ENCODE results near the gene CHCHD3. TPM values are rescaled to one million over a fixed set of nuclear protein-coding genes. Genes with fewer than 3 reads are reported as not detected.

The CHCHD3 gene
- polyA plus RNA-seq, 1 donor (not counting 4 experiments of a cell fraction or from before 2014, with no cell fraction given), result 59.2 TPM

DNA sequence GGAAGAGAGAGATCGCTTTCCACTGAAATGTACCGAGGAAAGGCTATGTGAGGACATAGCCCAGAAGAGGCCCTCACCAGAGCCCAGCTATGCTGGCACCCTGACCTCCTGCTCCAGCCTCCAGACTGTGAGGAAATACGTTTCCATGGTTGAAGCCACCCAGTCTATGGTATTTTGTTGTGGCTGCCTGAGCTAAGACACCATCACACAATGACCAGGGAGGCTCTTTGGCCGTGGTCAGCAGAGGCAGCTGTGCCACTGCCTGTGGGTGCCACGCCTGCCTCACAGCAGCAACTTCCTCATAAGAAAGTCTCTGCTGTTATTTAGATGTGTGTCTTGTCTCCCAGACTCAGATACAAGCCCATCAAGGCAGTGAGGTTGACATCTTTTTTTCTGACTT is 322.9 kb downstream of the CHCHD3 start:
- no peaks in the 10 kb centered on the region for H3K9me3 ChIP-seq (ENCODE audit: control insufficient read depth, low read depth, low read length)
- no peak overlapping the region for H3K9ac ChIP-seq (ENCODE audit: control insufficient read depth, extremely low read depth, insufficient read depth, low read length)
- dilution Hi-C loops (cut with MboI; ENCODE audit: extremely low pct_ligation_motif_present, low sequenced_read_pairs), result no loop called here
- no peaks in the 10 kb centered on the region for H3K79me2 ChIP-seq (ENCODE audit: control insufficient read depth, insufficient read depth, low read length)
- H3K4me2 ChIP-seq (ENCODE audit: control insufficient read depth, extremely low read depth, insufficient read depth, low read depth, low read length), result no peak overlapping the region
- peaks cover 11% of the 10 kb centered on the region for H3K27me3 ChIP-seq (ENCODE audit: control insufficient read depth, extremely low read depth, insufficient read depth, low read length)
- DNase-seq (ENCODE audit: low read depth, low spot score), result no peak
- no peak overlapping the region for H3K27ac ChIP-seq (ENCODE audit: control insufficient read depth, insufficient read depth, low read length)
- no peak overlapping the region for H3K4me3 ChIP-seq (ENCODE audit: control insufficient read depth in 2 of 3, extremely low read depth in 1 of 3, insufficient read depth in 2 of 3, low read depth in 1 of 3, low read length in 3 of 3)
- TF ChIP-seq EZH2 (IDR thresholded peaks at IDR 0.05; ENCODE audit: low read length) (no peak), CTCF (optimal IDR thresholded peaks at IDR 0.05 in 1 of 3, IDR thresholded peaks at IDR 0.05 in 1 of 3, conservative IDR thresholded peaks at IDR 0.05 in 1 of 3; ENCODE audit: extremely low read depth in 1 of 3, insufficient read depth in 2 of 3, low read length in 3 of 3) (no peak)
- H3K36me3 ChIP-seq (ENCODE audit: control insufficient read depth in 2 of 2, extremely low read depth in 1 of 2, insufficient read depth in 2 of 2, low read length in 2 of 2), result no peaks in the 10 kb centered on the region
- H2AFZ ChIP-seq (ENCODE audit: control insufficient read depth, low read length), result no peak overlapping the region
- H3K9me1 ChIP-seq (ENCODE audit: control insufficient read depth, extremely low read depth, insufficient read depth, low read length), result no peaks in the 10 kb centered on the region
- FAIRE-seq, result no peak
- H4K20me1 ChIP-seq (ENCODE audit: control insufficient read depth, extremely low read depth, insufficient read depth, low read length), result no peaks in the 10 kb centered on the region
- H3K4me1 ChIP-seq (ENCODE audit: control insufficient read depth, extremely low read depth, insufficient read depth, low read length), result no peaks in the 10 kb centered on the region

GRCh38 chr7:132757783-132758182 is 324.1 kb downstream of the CHCHD3 start:
- H3K27me3 ChIP-seq (ENCODE audit: control insufficient read depth, extremely low read depth, insufficient read depth, low read length), result peaks cover 10% of the 10 kb centered on the region
- H3K36me3 ChIP-seq (ENCODE audit: control insufficient read depth in 2 of 2, extremely low read depth in 1 of 2, insufficient read depth in 2 of 2, low read length in 2 of 2), result no peaks in the 10 kb centered on the region
- TF ChIP-seq CTCF (optimal IDR thresholded peaks at IDR 0.05 in 1 of 3, IDR thresholded peaks at IDR 0.05 in 1 of 3, conservative IDR thresholded peaks at IDR 0.05 in 1 of 3; ENCODE audit: extremely low read depth in 1 of 3, insufficient read depth in 2 of 3, low read length in 3 of 3), result no peak
- no peak for TF ChIP-seq EZH2 (IDR thresholded peaks at IDR 0.05; ENCODE audit: low read length)
- no peak overlapping the region for H3K4me3 ChIP-seq (ENCODE audit: control insufficient read depth in 2 of 3, extremely low read depth in 1 of 3, insufficient read depth in 2 of 3, low read depth in 1 of 3, low read length in 3 of 3)
- DNase-seq (ENCODE audit: low read depth, low spot score) (no peak), FAIRE-seq (no peak)
- H3K4me2 ChIP-seq (ENCODE audit: control insufficient read depth, extremely low read depth, insufficient read depth, low read depth, low read length), result no peak overlapping the region
- dilution Hi-C loops (cut with MboI; ENCODE audit: extremely low pct_ligation_motif_present, low sequenced_read_pairs), result no loop called here
- no peak overlapping the region for H3K27ac ChIP-seq (ENCODE audit: control insufficient read depth, insufficient read depth, low read length)
- no peaks in the 10 kb centered on the region for H3K9me1 ChIP-seq (ENCODE audit: control insufficient read depth, extremely low read depth, insufficient read depth, low read length)
- H2AFZ ChIP-seq (ENCODE audit: control insufficient read depth, low read length), result no peak overlapping the region
- H3K79me2 ChIP-seq (ENCODE audit: control insufficient read depth, insufficient read depth, low read length), result no peaks in the 10 kb centered on the region
- H3K4me1 ChIP-seq (ENCODE audit: control insufficient read depth, extremely low read depth, insufficient read depth, low read length), result no peaks in the 10 kb centered on the region
- H3K9ac ChIP-seq (ENCODE audit: control insufficient read depth, extremely low read depth, insufficient read depth, low read length), result no peak overlapping the region
- H4K20me1 ChIP-seq (ENCODE audit: control insufficient read depth, extremely low read depth, insufficient read depth, low read length), result no peaks in the 10 kb centered on the region
- no peaks in the 10 kb centered on the region for H3K9me3 ChIP-seq (ENCODE audit: control insufficient read depth, low read depth, low read length)
